Endothelial cell of umbilical vein (primary cell): ENCODE measurements around the gene ARMC7. TPM values are rescaled to one million over a fixed set of nuclear protein-coding genes. Genes with fewer than 3 reads are reported as not detected.

Source experiments
- BruUV-seq: library from RNA; stranded (reverse); fragments of 400-500 nt; replicated peaks from 2 replicates; lab custom pipeline; 2021; lab: Mats Ljungman, UMichigan
- CTCF ChIA-PET: fragments of 300-600, 350-600 bp; sonication (Branson Sonifier 250); formaldehyde crosslinking; loops from one replicate; lab custom pipeline; 2021; ENCODE audit warnings: antibody characterized with exemption, inconsistent platforms; lab: Charles Lee
- POLR2A ChIA-PET: fragments of 300-600, 350-600 bp; sonication (Branson Sonifier 250); formaldehyde crosslinking; loops from one replicate; lab custom pipeline; 2021; ENCODE audit warnings: antibody characterized with exemption, inconsistent platforms; lab: Charles Lee
- DNase-seq: peaks from one replicate; pipeline ENCODE4 v3.0.0-alpha.2; 2011; ENCODE audit warnings: low read depth, low spot score
- FAIRE-seq: peaks from 2 replicates; lab custom pipeline; 2011; peaks lifted over from hg19 to GRCh38; lab: Jason Lieb, UNC
- H2AFZ ChIP-seq: 2 replicates; pipeline ENCODE4 v1.6.0; 2012; ENCODE audit warnings: low read depth, low read length, control low read depth, inconsistent platforms
- H3K27ac ChIP-seq: 2 replicates; pipeline ENCODE4 v1.5.1; 2011; ENCODE audit warnings: low read depth, mild to moderate bottlenecking, control low read depth, low read length, moderate library complexity; ENCODE audit not compliant: insufficient read depth
- H3K27me3 ChIP-seq, 2 experiments: 2 replicates each; pipeline versions ENCODE4 v1.6.0 to v1.6.1; 2011; ENCODE audit warnings: low read length in 2 of 2, mixed read lengths in 1 of 2; ENCODE audit not compliant: control insufficient read depth in 2 of 2, insufficient read depth in 2 of 2
- H3K36me3 ChIP-seq, 2 experiments: 2 replicates in 1 of 2; 3 replicates in 1 of 2; pipeline ENCODE4 v1.5.1; 2011; ENCODE audit warnings: low read length in 2 of 2, mild to moderate bottlenecking in 1 of 2, moderate library complexity in 1 of 2; ENCODE audit not compliant: control insufficient read depth in 2 of 2, insufficient read depth in 2 of 2; ENCODE audit errors: extremely low read depth in 1 of 2
- H3K4me1 ChIP-seq: 3 replicates; pipeline ENCODE4 v1.5.1; 2011; ENCODE audit warnings: mild to moderate bottlenecking, low read length; ENCODE audit not compliant: control insufficient read depth, insufficient read depth; ENCODE audit errors: extremely low read depth
- H3K4me2 ChIP-seq: 2 replicates; pipeline ENCODE4 v1.6.1; 2011; ENCODE audit warnings: low read length, control low read depth, mixed read lengths; ENCODE audit not compliant: insufficient read depth
- H3K4me3 ChIP-seq, 3 experiments: fragments of 200-600 bp in 1 of 3; sonication (generic), shearing (Covaris generic) in 1 of 3; replicated peaks in 1 of 3; 2 replicates each; pipeline ENCODE4 v1.5.1; 2011 to 2016; ENCODE audit warnings: control low read depth in 3 of 3, low read length in 3 of 3, mild to moderate bottlenecking in 2 of 3, inconsistent platforms in 1 of 3, low read depth in 1 of 3, moderate library complexity in 1 of 3; ENCODE audit not compliant: insufficient read depth in 1 of 3
- H3K79me2 ChIP-seq: 2 replicates; pipeline ENCODE4 v1.6.0; 2012; ENCODE audit warnings: low read length, inconsistent platforms; ENCODE audit not compliant: control insufficient read depth, insufficient read depth
- H3K9ac ChIP-seq: replicated peaks from 2 replicates; pipeline ENCODE3; 2011; ENCODE audit warnings: low read length, control low read depth; ENCODE audit not compliant: insufficient read depth; ENCODE audit errors: extremely low read depth
- H3K9me1 ChIP-seq: replicated peaks from 3 replicates; pipeline ENCODE4 v1.6.0; 2011; ENCODE audit warnings: mild to moderate bottlenecking, low read length; ENCODE audit not compliant: control insufficient read depth, insufficient read depth; ENCODE audit errors: extremely low read depth
- H3K9me3 ChIP-seq: replicated peaks from 2 replicates; pipeline ENCODE4 v1.5.1; 2012; ENCODE audit warnings: low read length, inconsistent platforms; ENCODE audit not compliant: control insufficient read depth, insufficient read depth
- H4K20me1 ChIP-seq: replicated peaks from 2 replicates; pipeline ENCODE3; 2011; ENCODE audit warnings: mild to moderate bottlenecking, low read length; ENCODE audit not compliant: control insufficient read depth, insufficient read depth; ENCODE audit errors: extremely low read depth
- EZH2 ChIP-seq: IDR thresholded peaks from 2 replicates; pipeline ENCODE4 v1.6.1; 2012; ENCODE audit warnings: borderline replicate concordance, low read depth, mild to moderate bottlenecking, moderate library complexity, low read length, inconsistent platforms; ENCODE audit not compliant: severe bottlenecking
- FOS ChIP-seq: IDR thresholded peaks from 2 replicates; pipeline ENCODE4 v1.6.1; 2011; ENCODE audit warnings: mild to moderate bottlenecking, low read length, moderate library complexity, borderline replicate concordance; ENCODE audit not compliant: insufficient read depth
- GATA2 ChIP-seq: IDR thresholded peaks from 2 replicates; pipeline ENCODE4 v1.7.0; 2011; ENCODE audit warnings: low read depth, mild to moderate bottlenecking, moderate library complexity, mixed read lengths, low read length; ENCODE audit not compliant: insufficient read length, insufficient read depth
- JUN ChIP-seq: IDR thresholded peaks from 2 replicates; pipeline ENCODE4 v1.6.1; 2011; ENCODE audit warnings: borderline replicate concordance, low read depth; ENCODE audit not compliant: insufficient read length, insufficient read depth
- MAX ChIP-seq: IDR thresholded peaks from 2 replicates; pipeline ENCODE4 v1.6.1; 2011; ENCODE audit not compliant: insufficient read depth, insufficient read length
- MYC ChIP-seq: IDR thresholded peaks from one replicate; pipeline ENCODE4 v1.6.1; 2011; ENCODE audit warnings: mild to moderate bottlenecking, low read depth, low read length
- POLR2A ChIP-seq: IDR thresholded peaks from 2 replicates; pipeline ENCODE4 v1.6.1; 2012; ENCODE audit warnings: low read depth, mild to moderate bottlenecking, control low read depth, low read length
- POLR2AphosphoS5 ChIP-seq: IDR thresholded peaks from 2 replicates; pipeline ENCODE4 v1.6.1; 2012; ENCODE audit warnings: low read depth, mild to moderate bottlenecking, control low read depth, low read length, moderate library complexity; ENCODE audit not compliant: insufficient read depth
- dilution Hi-C: fragments of 300-500 bp; cut with MboI; formaldehyde crosslinking; loops from one replicate; pipeline ENCODE4 v1.15.0; 2019; ENCODE audit warnings: low sequenced_read_pairs; ENCODE audit not compliant: extremely low pct_ligation_motif_present
- intact Hi-C: fragments of 100-400 bp; cut with micrococcal nuclease; formaldehyde crosslinking; loops from one replicate; pipeline ENCODE4 v1.10.0; 2022
- polyA plus RNA-seq, 4 experiments: library from polyadenylated mRNA; depleted of rRNA in 3 of 4; stranded (reverse) in 3 of 4; unstranded in 1 of 4; fragments of >200 nt; gene quantifications; 2 replicates each; pipeline versions ENCODE4 v1.2.1 to v1.2.3, GENCODE V29; 2011 to 2012; ENCODE audit warnings: missing spikeins in 1 of 4
- total RNA-seq: library from RNA; stranded (reverse); gene quantifications from 2 replicates; pipeline ENCODE4 v1.2.3, GENCODE V29; 2021
- TF ChIP-seq, protein P1 (sequence below), 2 donors: IDR thresholded peaks; 1 replicate in 1 of 2; 2 replicates in 1 of 2; pipeline ENCODE4 v1.5.1; 2011; ENCODE audit warnings: low read length in 2 of 2, mild to moderate bottlenecking in 2 of 2, moderate library complexity in 2 of 2, control low read depth in 1 of 2, inconsistent platforms in 1 of 2, low read depth in 1 of 2; ENCODE audit not compliant: insufficient read depth in 1 of 2; ENCODE audit errors: extremely low read depth in 1 of 2

Gene ARMC7
- total and polyA plus RNA-seq, 2 donors (not counting 3 experiments of a cell fraction or from before 2014, with no cell fraction given), result 11.8 to 15.7 TPM

GRCh38 chr17:75064040-75064439 lies 45.7 kb upstream of the ARMC7 start:
- intact Hi-C loops, result no loop called here
- H3K27ac ChIP-seq, result no peak overlapping the region
- H3K9ac ChIP-seq, result no peak overlapping the region
- DNase-seq (no peak), FAIRE-seq (no peak)
- POLR2A ChIA-PET, result no interaction called here
- CTCF ChIA-PET, result interaction anchor here (0.9 to 6.1 kb wide), 4 partner anchors 10 to 50 kb away, joined by 3 to 80 read pairs (median 4); no protein-coding TSS in a partner anchor
- no peaks in the 10 kb centered on the region for H4K20me1 ChIP-seq
- no peak overlapping the region for H3K4me3 ChIP-seq
- H3K9me1 ChIP-seq, result no peaks in the 10 kb centered on the region
- TF ChIP-seq MYC (no peak), JUN (no peak), POLR2AphosphoS5 (no peak), FOS (no peak), GATA2 (no peak), POLR2A (no peak), MAX (no peak), EZH2 (no peak)
- TF ChIP-seq, protein P1, sequence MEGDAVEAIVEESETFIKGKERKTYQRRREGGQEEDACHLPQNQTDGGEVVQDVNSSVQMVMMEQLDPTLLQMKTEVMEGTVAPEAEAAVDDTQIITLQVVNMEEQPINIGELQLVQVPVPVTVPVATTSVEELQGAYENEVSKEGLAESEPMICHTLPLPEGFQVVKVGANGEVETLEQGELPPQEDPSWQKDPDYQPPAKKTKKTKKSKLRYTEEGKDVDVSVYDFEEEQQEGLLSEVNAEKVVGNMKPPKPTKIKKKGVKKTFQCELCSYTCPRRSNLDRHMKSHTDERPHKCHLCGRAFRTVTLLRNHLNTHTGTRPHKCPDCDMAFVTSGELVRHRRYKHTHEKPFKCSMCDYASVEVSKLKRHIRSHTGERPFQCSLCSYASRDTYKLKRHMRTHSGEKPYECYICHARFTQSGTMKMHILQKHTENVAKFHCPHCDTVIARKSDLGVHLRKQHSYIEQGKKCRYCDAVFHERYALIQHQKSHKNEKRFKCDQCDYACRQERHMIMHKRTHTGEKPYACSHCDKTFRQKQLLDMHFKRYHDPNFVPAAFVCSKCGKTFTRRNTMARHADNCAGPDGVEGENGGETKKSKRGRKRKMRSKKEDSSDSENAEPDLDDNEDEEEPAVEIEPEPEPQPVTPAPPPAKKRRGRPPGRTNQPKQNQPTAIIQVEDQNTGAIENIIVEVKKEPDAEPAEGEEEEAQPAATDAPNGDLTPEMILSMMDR (IDR thresholded peaks at IDR 0.05; ENCODE audit: extremely low read depth in 1 of 2, insufficient read depth in 1 of 2, low read depth in 1 of 2, low read length in 2 of 2), result no peak
- H3K9me3 ChIP-seq, result no peaks in the 10 kb centered on the region
- peaks cover 6% of the 10 kb centered on the region for H3K4me1 ChIP-seq
- H3K27me3 ChIP-seq, result no peaks in the 10 kb centered on the region
- no peak overlapping the region for H3K4me2 ChIP-seq
- H3K36me3 ChIP-seq, result peaks cover 8 to 29% of the 10 kb centered on the region in 2 experiments
- H3K79me2 ChIP-seq, result no peaks in the 10 kb centered on the region
- H2AFZ ChIP-seq, result no peak overlapping the region
- dilution Hi-C loops, result no loop called here
- TSS peak; percentile 19 for BruUV-seq
